Muscle layer of duodenum (tissue), 2 donors: Measurements from ENCODE around the gene SURF1.
A peak's percentile ranks its signal among the peaks of the same experiment; 100 is the strongest.

Experiments used
- H3K27ac ChIP-seq: one replicate; pipeline ENCODE4 v1.7.0; 2013; ENCODE audit warnings: mild to moderate bottlenecking, low read length
- H3K27me3 ChIP-seq: one replicate; pipeline ENCODE4 v1.7.0; 2013; ENCODE audit warnings: low read depth, mild to moderate bottlenecking, control low read depth, low read length
- H3K36me3 ChIP-seq, 2 donors: one replicate each; pipeline ENCODE4 v1.7.0; 2013; ENCODE audit warnings: low read length in 2 of 2, control low read depth in 1 of 2, mild to moderate bottlenecking in 1 of 2; ENCODE audit not compliant: insufficient read depth in 2 of 2, control insufficient read depth in 1 of 2
- H3K4me1 ChIP-seq, 2 donors: one replicate each; pipeline ENCODE4 v1.7.0; 2013; ENCODE audit warnings: low read length in 2 of 2, mild to moderate bottlenecking in 2 of 2, control low read depth in 1 of 2, moderate library complexity in 1 of 2; ENCODE audit not compliant: insufficient read depth in 2 of 2, control insufficient read depth in 1 of 2
- H3K4me3 ChIP-seq, 2 donors: one replicate each; pipeline ENCODE4 v1.7.0; 2013; ENCODE audit warnings: low read length in 2 of 2, low read depth in 1 of 2, mild to moderate bottlenecking in 1 of 2
- H3K9me3 ChIP-seq, 2 donors: one replicate each; pipeline ENCODE4 v1.7.0; 2013; ENCODE audit warnings: low read length in 2 of 2, control low read depth in 1 of 2, mild to moderate bottlenecking in 1 of 2; ENCODE audit not compliant: control insufficient read depth in 1 of 2
- donor health status: healthy.

The SURF1 gene

GRCh38 chr9:133348718-133349573, 7.3 kb downstream of the SURF1 start:
- Histone ChIP-seq H3K4me3 (peak overlapping the region; percentile 87 to 89), H3K27me3 (no peaks in the 10 kb centered on the region), H3K9me3 (no peaks in the 10 kb centered on the region), H3K4me1 (peaks cover 13 to 26% of the 10 kb centered on the region in 2 donors), H3K27ac (peak overlapping the region; percentile 43), H3K36me3 (peaks cover 51 to 63% of the 10 kb centered on the region in 2 donors)

GRCh38 chr9:133347985-133348717, 8.1 kb downstream of the SURF1 start, which contains the start of the genes MED22 and RPL7A:
TSS of gene MED22 (minus strand) at chr9:133348131. CDS start at chr9:133346662, 1,469 bp downstream.
TSS of gene RPL7A (plus strand) at chr9:133348218. CDS start at chr9:133348244, 26 bp downstream.
- Histone ChIP-seq H3K36me3 (peaks cover 57 to 64% of the 10 kb centered on the region in 2 donors), H3K9me3 (no peaks in the 10 kb centered on the region), H3K27me3 (no peaks in the 10 kb centered on the region), H3K27ac (peak within 1 kb of the TSS; percentile 43), H3K4me3 (peak within 1 kb of the TSS; percentile 87 to 89), H3K4me1 (peaks cover 13 to 26% of the 10 kb centered on the region in 2 donors)

GRCh38 chr9:133347515-133347984, 8.7 kb downstream of the SURF1 start:
- peaks cover 57 to 64% of the 10 kb centered on the region in 2 donors for H3K36me3 ChIP-seq
- peak overlapping the region; percentile 39 for H3K27ac ChIP-seq
- H3K4me3 ChIP-seq, result peak overlapping the region; percentile 87 to 89

GRCh38 chr9:133346021-133346785, 10.1 kb downstream of the SURF1 start:
- Histone ChIP-seq H3K4me1 (peaks cover 13 to 26% of the 10 kb centered on the region in 2 donors), H3K27me3 (no peaks in the 10 kb centered on the region), H3K36me3 (peaks cover 47 to 64% of the 10 kb centered on the region in 2 donors), H3K9me3 (no peaks in the 10 kb centered on the region), H3K27ac (no peak overlapping the region), H3K4me3 (peak overlapping the region; percentile 56 to 87)

More at GRCh38 chr9:133347515-133347984, 8.7 kb downstream of the SURF1 start:
- Histone ChIP-seq H3K27me3 (no peaks in the 10 kb centered on the region), H3K4me1 (peaks cover 13 to 26% of the 10 kb centered on the region in 2 donors), H3K9me3 (no peaks in the 10 kb centered on the region)

- H3K4me1 ChIP-seq, result peaks cover 13 to 26% of the 10 kb centered on the region in 2 donors
- peaks cover 47 to 64% of the 10 kb centered on the region in 2 donors for H3K36me3 ChIP-seq
These were observed 10.7 kb downstream of the SURF1 start for GRCh38 chr9:133345596-133345995.

GRCh38 chr9:133344979-133345378, 11.3 kb downstream of the SURF1 start:
- H3K4me3 ChIP-seq, result no peak overlapping the region
- H3K4me1 ChIP-seq, result peaks cover 13 to 26% of the 10 kb centered on the region in 2 donors
- H3K9me3 ChIP-seq, result no peaks in the 10 kb centered on the region
- no peaks in the 10 kb centered on the region for H3K27me3 ChIP-seq
- peaks cover 46 to 64% of the 10 kb centered on the region in 2 donors for H3K36me3 ChIP-seq
- H3K27ac ChIP-seq, result no peak overlapping the region

More at GRCh38 chr9:133345596-133345995, 10.7 kb downstream of the SURF1 start:
- Histone ChIP-seq H3K4me3 (no peak overlapping the region), H3K27me3 (no peaks in the 10 kb centered on the region), H3K9me3 (no peaks in the 10 kb centered on the region), H3K27ac (no peak overlapping the region)

GRCh38 chr9:133344071-133344470, 12.2 kb downstream of the SURF1 start:
- Histone ChIP-seq H3K27me3 (no peaks in the 10 kb centered on the region), H3K36me3 (peaks cover 40 to 60% of the 10 kb centered on the region in 2 donors), H3K9me3 (no peaks in the 10 kb centered on the region), H3K4me1 (peaks cover 8 to 21% of the 10 kb centered on the region in 2 donors), H3K27ac (no peak overlapping the region), H3K4me3 (no peak overlapping the region)

GRCh38 chr9:133342570-133342969, 13.7 kb downstream of the SURF1 start:
- peaks cover 5 to 16% of the 10 kb centered on the region in 2 donors for H3K4me1 ChIP-seq

GRCh38 chr9:133342069-133342406, 14.2 kb downstream of the SURF1 start:
- Histone ChIP-seq H3K4me1 (peaks cover 5 to 16% of the 10 kb centered on the region in 2 donors), H3K9me3 (no peaks in the 10 kb centered on the region), H3K36me3 (peaks cover 40 to 60% of the 10 kb centered on the region in 2 donors)

More at GRCh38 chr9:133342570-133342969, 13.7 kb downstream of the SURF1 start:
- H3K4me3 ChIP-seq, result no peak overlapping the region
- no peaks in the 10 kb centered on the region for H3K9me3 ChIP-seq
- no peaks in the 10 kb centered on the region for H3K27me3 ChIP-seq
- peaks cover 40 to 60% of the 10 kb centered on the region in 2 donors for H3K36me3 ChIP-seq
- H3K27ac ChIP-seq, result no peak overlapping the region

GRCh38 chr9:133341369-133342068, 14.8 kb downstream of the SURF1 start:
- Histone ChIP-seq H3K36me3 (peaks cover 40 to 60% of the 10 kb centered on the region in 2 donors), H3K27me3 (no peaks in the 10 kb centered on the region), H3K4me1 (peaks cover 1 to 12% of the 10 kb centered on the region in 2 donors), H3K9me3 (no peaks in the 10 kb centered on the region), H3K27ac (no peak overlapping the region), H3K4me3 (no peak overlapping the region)

More at GRCh38 chr9:133342069-133342406, 14.2 kb downstream of the SURF1 start:
- no peak overlapping the region for H3K4me3 ChIP-seq
- H3K27ac ChIP-seq, result no peak overlapping the region
- H3K27me3 ChIP-seq, result no peaks in the 10 kb centered on the region
